Measurements from ENCODE around the gene TACC3.
A peak's percentile ranks its signal among the peaks of the same experiment; 100 is the strongest.

The TACC3 gene

DNA sequence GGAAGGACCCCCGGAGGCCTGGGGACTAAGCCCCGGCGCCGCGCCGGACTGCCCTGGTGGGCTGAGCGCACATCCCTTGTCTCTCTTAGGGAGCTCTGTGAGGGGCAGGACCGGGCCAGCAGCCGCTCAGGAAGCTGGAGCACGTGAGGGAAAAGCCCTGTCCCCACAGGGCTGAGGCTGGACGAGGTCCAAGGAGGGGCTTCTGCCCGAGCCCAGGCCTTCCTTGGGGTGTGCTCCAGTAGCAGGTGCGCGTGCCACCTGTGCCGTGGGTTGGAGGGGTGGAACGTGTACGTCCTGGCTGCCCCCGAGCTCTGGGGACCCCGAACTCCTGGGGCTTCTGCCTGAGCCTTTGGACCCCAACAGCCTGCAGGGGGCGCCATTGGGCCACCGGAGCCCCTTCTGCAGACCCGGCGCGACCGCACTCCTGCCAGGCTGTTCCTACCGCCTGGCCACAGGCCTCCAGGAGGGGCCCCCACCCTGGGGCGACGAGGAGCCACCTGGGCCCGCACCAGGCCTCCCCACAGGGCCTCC lies 27.2 kb downstream of the TACC3 start:
- peak; percentile 67 for DNase-seq

DNA sequence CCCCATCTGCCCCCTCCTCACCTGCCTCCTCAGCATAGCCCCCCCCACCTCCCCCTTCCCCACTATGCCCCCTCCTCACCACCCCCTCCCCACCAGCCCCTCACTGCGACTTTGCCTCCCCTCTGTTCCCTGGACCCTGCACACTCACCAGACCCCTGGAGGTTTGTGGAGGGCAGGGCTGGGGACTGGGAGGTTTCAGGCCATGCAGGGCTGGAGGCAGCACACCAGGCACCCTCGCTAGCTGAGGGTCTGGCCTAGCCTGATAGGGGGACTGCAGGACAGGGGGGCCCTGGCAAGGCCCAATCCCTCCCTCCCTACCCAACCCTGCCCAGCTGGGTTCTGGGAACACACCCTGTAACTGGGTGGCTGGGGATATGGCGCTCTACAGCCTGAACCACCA lies 28.0 kb downstream of the TACC3 start:
- no peak for DNase-seq

DNA sequence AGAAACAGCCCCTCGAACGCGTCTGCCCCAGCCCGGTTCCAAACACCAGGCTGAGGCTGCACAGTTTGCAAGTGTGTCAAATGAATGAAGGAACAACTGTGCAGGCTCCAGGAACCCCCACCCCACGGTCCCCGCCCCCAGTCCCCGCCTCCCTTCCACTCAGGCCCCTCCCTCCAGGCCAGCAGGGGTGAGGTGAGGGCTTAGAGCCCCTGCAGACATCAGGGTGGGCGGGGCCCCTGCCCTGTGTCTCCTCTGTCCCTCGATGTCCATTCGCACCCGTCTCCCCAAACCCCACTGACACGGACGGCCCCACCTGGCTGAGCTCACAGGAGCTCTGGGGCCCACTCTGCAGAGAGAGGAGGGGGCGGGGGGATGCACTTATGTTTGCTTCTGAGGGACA lies 28.5 kb downstream of the TACC3 start:
- no peak for DNase-seq

DNA sequence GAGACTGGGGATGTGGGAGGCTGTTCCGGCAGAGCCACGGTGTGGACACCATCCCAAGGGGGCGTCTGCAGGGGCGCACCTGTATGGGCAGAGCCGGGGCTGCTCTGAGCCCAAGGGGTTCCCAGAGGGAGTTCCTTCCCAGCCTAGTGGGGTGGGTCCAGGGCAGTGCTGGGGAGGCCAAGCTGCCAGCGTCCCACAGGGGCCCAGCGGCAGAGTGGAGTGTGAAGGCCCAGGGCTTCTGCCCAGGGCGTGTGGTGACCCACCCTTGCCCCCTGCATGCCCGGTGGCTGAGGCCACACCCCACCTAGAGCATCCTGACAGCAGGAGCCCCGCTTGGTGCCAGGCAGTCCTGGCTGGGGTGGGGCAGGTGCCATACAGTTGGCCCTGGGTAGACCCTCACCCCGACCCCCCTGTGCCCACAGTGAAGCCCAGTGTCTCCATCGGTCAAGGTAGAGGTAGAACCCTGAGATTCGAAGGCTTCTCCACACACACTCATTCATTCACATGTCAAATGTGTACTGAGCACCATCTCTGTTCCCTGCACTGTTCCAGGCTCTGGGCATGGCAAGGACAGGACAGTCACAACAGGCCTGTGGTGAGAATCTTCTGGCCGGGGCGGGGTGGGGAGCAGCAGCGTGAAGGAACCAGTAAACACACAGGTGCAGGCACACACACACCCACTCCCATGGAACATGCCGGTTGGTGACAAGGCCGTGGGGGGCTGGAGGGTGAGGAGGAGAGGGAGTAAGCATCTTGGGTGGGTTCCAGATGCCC lies 29.2 kb downstream of the TACC3 start:
- no peak for DNase-seq

DNA sequence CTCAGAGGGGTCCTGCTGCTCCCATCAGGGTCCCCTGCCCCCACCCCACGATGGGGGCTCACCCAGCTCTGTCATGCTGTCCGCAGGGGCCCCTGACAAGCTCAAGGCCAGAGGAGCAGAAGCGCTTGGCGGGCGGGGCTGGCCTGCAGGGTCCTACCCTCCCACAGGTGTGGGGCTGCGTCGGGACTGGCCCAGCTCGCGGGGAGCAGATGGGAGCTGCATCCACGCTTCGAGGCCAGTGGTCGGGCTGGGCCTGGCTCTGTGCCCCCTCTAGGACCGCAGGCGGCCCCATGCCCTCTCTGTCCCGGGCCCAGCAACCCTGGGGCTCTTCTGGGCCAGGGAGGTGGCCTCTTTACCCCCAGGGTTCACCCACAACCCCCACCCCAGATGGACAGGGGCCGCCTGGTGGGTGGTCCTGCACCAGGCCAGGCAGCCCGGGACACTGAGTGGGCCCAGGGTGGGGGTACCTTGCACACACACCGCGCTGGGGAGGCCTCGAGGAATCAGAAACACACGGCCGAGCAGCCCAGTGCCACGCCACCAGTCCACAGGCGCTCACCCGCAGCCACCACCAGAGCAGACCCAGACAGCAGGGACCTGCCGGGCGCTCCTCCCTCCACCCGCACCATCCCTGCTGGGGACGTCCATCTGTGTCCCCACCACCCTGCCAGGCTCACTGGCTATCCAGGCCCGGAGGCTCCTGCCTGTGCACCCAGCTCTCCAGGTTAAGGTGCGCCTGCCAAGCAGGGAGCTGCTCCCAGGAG lies 30.0 kb downstream of the TACC3 start:
- DNase-seq = no peak

DNA sequence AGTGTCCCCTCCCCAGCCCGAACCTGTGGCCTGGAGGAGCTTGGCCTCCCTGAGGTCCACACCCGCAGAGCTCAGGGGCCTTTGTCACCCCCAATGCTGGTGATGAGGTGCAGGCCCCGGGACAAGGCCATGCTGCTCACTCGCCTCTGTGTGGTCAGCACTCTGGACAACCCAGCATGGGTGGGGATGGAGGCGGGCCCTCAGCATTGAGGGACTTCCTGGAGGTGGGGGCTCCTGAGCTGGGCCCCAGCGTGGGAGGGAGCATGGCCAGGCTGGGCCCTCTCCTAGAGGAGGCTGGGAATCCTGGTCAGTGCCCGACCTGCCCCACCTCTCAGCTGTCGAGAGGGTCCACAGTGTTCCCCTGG lies 30.6 kb downstream of the TACC3 start:
- DNase-seq = no peak

DNA sequence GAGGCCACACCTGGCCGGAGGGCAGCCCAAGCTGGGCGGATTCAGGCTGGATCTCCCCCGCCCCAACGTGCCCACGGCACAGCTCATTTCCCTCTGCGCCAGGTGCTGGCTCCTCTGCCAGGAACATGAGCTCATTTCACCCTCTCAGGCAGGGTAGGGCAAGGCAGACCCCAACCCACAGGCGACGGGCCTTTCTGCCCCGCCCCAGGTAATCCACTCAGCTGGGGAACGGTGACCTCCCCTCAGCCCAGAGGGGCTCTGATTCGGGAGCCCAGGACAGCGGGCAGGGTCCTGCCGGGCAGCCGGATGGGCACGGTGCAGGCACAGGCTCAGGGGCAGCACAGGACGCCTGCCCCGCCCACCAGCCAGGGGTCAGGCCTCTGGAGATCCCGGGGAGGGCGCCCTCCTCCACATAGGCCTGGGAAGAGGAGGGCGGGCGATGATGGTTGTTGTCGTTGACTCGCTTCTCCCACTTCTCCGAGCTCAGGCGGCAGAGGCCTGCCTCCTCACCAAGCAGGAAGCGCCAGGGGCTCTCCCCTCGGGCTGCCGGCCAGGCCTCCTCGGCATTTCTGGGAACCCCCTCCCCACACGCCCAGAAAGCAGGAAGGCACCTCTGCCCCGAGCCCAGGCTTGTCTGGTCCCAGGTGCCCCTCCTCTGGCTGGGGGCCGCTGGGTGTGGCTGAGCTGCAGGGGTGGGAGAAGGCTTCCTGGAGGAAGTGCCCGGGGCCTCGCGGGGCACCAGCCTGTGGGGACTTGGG lies 31.1 kb downstream of the TACC3 start:
- DNase-seq = peak; percentile 43

DNA sequence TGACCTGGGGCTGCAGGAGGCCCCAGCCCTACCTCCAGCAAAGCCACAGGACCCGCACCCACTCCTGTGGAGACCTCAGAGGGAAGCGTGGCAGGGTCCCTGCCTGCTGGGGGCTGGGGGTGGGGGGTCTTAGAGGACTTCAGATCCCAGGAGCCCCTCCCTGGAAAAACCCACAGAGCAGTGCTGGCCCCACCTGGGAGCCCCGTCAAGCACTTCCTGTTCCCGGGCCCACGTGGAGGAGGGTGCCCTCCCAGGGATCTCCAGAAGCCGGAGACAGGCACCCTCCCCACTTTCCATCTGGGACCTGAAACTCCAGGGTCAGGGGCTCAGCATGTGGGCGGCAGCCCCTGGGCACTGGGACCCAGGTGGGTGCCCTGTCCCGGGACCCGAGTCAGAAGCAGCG lies 32.0 kb downstream of the TACC3 start:
- DNase-seq = no peak

DNA sequence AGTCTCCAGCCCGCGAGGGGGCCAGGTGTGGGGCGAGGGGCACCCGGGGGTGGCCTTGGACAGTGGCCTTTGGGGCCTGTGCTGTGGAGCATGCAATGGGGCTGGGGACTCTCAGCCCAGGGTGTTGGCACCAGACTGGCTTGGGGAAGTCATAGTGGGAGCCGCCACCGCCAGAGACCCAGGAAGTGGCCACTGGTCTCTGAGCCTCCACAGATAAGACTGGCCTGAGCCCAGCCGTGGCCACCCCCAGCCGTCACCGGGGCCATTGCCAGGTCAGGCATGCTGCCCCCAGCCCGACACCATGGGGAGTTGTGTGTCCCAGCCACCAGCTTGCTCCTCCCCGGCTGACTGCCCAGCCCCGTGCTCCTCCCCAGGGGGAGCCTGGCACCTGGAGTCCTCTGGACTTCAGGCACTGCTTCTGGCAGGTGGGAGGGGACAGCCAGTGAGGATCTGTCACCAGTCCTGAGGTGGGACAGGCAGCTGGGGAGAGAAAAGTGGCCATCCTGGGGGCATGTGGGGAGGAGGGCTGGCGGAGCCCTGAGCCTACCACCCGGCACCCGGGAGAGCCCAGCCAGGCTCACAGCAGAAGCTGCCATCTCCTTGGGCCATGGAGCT lies 32.5 kb downstream of the TACC3 start:
- no peak for DNase-seq

DNA sequence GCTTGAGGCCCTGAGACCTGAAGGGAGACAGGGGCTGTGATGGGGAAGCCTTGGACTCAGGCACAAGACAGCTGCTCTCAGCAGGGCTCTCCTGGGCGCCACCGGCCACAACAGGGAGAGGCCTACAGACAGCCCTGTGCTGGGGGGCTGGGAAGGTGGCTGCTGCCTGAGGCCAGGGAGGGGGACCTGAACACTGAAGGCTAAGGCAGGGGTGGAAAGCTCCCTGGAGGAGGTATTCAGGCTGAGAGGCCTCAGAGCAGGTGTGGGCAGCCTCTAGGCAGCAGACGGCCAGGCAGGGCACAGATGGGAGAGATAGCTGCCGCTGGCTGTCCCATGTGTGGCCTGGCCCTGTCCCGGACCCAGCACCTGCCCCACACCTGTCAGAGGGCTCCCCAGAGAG lies 33.0 kb downstream of the TACC3 start:
- DNase-seq = no peak

DNA sequence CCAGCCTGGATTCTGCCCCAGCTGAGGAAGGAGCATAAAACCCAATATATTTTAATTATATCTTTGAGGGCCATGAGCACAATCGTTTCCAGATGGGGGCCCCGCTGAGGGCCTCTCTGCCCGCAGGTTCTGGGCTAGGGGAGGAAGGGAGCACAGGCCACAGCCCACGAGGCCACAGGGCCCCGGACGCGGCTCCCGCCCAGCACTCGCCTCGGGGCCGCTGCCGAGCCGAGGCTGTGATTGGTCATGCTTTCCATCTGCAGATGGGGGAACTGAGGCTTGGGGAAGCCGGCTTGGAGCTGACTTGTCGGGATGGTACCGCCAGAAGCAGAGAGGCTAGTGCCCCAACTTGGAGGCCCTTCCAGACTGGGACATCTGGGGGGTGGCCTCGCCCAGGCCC lies 34.0 kb downstream of the TACC3 start:
- no peak for DNase-seq

DNA sequence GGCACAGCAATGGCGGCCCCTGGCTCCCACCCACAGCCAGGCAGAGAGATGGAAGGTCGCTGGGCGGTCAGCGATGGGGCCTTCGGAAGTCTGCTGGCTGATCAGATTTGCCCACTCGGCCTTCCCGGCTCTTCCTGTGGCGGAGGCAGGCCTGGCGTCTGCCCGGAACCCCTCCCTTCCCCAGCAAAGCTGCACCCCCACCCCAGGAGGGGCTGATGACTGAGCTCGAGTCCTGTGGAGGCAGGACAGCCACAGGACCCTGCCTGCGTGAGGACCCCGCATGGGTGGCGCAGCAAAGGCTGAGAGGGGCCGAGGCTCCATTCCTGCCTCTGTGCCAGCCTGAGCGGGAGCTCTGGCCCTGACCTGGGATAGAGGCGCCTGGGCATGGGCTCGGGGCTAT lies 34.8 kb downstream of the TACC3 start:
- DNase-seq = no peak

DNA sequence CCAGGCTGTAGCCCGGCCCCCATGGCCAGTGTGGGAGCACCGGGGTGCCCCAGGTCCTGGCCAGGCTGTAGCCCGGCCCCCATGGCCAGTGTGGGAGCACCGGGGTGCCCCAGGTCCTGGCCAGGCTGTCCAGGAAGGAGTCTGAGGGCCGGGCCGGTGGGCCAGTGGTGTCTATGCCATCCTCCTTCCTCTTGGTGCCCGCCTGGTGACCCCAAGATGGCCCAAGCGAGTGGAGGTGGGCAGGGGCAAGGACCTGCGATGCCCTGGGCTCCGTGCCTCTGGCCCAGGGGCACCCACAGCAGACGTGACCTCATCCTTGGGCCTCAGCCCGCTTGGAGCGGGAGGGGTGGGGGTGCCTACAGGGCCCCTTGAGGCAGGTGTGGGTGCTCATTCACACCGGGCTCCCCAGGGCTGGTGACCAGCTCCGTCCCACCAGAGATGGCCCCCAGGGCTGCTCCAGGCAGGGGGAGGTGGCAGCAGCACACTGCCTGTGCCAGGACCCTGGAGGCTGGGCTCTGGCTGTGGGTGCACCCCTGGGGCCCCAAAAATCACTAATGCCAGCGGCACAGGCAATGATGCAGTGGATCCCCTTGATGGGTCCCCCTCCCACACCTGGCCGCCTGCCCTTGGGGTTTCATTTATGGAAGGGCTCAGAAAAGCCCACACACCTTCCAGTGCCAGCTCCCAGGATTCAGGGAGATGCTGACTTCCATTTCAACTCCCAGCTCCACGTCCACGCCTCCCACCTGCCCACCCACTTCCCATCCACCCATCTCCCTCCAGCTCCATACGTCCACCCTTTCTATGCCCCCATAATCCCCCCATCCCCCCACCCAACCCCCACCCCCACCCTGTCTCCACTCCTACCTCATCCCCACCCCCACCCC lies 35.8 kb downstream of the TACC3 start:
- DNase-seq = no peak

DNA sequence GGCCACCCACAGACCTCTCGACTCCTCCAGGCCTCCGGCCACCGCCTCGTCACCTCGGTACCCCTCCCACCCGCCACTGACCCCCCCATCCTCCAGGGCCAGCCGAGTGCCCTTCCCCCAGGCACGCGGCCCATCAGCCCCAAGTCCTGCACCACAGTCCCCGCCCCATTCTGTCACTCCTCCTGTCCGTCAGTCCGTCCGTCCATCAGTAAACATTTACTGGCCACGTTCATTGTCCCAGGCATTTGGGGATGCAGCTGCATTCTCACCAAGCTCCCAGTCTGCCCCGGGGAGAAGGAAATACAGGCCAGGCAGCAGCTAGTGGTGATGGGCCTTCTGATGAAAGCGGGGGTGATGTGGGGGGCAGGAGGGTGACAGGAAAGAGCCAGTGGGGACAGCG lies 36.5 kb downstream of the TACC3 start:
- DNase-seq = no peak

DNA sequence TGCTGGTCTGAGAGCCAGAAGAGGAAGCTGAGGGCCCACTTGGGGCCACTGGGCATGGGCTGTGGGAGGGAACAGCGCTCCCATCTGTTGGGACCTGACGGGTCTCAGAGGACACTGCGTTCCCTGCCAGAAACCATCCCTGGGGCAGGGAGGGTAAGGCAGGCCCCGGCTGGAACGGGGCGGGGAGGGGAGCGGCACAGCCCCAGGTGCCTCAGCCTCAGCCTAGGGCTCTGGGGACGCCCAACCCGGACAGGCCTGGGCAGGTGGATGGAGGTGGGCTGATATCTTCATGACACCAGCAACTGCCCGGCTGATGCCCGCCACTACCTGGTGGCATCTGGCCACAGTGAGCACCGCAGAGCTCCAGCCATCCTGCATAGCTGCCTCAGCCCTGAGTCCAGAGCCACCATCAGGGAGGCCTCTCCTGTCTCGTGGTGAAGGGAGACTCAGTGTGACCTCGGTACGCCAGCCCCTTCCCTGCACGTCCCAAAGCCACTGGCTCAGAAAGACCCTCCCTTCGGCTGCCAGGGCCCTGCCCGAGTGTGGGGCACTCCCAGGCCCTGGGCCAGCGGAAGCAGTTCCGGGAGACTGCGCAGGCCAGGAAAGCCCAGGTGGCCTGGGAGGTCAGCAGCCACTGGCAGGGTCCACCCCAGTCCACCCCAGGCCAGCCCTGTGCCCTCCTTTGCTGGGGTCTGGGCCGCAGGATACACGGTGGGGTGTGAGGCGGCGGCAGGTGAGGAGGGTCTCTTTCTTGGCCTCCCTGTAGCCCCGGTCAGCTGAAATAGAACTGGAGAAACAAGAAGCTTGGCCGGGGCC lies 37.2 kb downstream of the TACC3 start:
- DNase-seq = no peak

DNA sequence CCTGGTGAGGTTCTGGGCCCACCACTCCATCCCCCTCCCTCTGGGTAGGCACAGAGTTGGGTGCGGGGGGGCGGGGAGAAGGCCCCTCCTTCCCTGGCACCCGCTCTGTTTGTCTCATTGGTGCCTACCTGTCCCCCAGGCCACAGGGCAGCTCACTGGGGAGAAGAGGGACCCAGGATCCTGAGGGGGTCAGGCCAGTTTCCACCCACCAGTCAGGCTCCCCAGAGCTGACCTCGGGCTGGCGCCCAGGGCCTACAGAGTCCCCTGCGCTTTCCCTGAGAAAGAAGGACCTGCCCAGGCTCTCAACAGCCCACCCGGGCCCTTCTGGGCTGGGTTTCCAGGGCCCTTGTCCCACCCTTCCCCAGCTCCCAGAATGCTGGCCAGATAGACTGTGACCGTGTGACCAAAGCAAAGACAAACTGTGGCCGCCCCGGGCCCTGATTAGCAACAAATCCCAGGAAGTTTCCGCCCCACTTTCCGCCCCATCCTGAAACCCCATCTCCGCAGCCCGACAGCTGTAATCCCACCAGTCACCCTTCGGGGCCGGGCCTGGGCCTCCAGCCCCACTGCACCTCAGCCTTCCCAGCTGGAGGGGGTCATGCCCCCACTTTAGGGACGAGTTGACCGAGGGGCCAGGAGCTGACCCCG lies 38.0 kb downstream of the TACC3 start:
- DNase-seq = no peak

DNA sequence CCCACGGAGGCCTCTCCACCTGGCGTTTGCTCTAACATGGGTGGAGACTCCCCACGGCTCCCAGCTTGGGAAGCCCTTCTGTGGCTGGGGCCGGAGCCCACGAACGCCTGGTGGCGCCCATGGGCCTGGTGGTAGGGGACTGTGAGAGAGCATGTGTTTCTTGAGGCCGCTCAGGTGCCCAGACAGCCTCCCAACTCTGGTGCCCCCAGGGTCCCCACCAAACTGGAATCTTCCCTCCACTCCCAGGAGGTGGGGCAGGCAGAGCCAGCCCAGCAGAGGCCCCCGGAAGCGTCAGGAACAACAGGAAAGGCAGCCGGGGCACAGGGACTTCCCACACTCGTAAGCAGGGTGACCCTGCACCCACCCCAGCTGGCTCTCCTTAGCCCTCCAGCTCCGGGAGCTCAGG lies 38.5 kb downstream of the TACC3 start:
- no peak for DNase-seq

DNA sequence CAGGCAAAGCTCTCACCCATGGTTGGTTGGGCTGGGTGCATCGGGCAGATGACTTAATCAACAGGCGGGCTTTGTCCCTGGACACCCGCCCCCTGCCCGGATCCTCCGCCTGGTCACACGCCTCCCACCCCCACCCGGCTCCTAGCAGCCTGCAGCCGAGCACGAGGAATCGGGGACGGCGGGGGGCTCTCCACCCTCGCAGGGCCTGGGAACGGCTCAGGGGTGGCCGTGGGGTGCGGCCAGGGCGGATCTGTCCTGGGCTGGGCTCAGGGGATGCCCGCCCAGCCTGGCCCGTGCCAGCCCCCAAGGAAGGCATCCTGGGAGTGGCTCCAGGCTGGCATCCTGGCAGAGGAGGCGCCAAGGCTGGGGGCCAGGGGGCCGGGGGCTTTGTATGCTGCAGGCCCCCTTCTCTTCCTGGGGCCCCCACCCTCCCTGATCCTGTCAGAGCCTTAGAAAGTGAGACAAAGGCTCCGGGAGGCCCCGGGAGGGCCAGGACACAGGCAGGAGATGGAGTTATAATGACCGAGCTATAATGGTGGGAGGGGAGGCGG lies 39.3 kb downstream of the TACC3 start:
- no peak for DNase-seq

DNA sequence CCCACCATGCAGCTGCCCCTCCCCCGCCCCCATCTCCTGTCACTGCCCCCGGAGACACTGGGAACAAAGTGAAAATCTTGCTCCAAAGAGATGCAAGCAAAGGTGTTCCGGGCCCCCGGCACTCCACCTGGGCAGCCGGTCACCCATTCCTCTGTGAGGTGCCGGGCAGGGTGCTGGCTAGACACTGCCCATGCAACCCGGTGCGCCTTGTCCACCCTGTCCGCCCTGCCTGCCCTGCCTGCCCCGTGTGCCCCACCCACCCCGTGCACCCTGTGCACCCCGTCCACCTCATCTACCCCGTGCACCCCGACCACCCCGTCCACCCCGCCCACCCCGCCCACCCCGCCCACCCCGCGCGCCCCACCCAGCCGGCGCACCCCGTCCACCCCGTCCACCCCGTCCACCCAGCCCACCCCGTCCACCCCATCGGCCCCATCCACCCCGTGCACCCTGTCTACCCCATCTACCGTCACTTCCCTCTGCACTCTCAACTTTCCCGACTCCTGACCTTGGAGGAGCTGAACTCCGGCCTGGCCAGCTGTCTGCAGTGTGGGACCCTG lies 39.9 kb downstream of the TACC3 start:
- no peak for DNase-seq

Data from NCI-H2029 (cell line).